Thoracic aorta (tissue), 2 donors: ENCODE data around the gene PCDHB9. TPM values are rescaled to one million over a fixed set of nuclear protein-coding genes. Genes with fewer than 3 reads are reported as not detected.
"Not testable (repeated sequence)": the region's sequence is repeated elsewhere in the genome, so short reads cannot be mapped to it uniquely, and the experiment has no call there.

ENCODE experiments used
- ATAC-seq: fragments of 150-250 bp; one replicate; pipeline ENCODE4 v1.8.0; 2017; ENCODE audit warnings: low read depth; ENCODE audit not compliant: insufficient number of reproducible peaks, low FRiP score
- DNase-seq: peaks from one replicate; pipeline ENCODE4 v3.0.0-alpha.2; 2020; ENCODE audit warnings: low spot score
- H3K27ac ChIP-seq, 2 donors: fragments of 200-600 bp; sonication (generic); 1 replicate in 1 of 2; 2 replicates in 1 of 2; pipeline ENCODE4 v1.5.1; 2016; ENCODE audit warnings: mild to moderate bottlenecking in 2 of 2, moderate library complexity in 2 of 2
- H3K27me3 ChIP-seq: fragments of 200-600 bp; sonication (generic); replicated peaks from 2 replicates; pipeline ENCODE4 v1.6.0; 2016; ENCODE audit warnings: mild to moderate bottlenecking; ENCODE audit not compliant: insufficient read depth
- H3K36me3 ChIP-seq: fragments of 200-600 bp; sonication (generic); one replicate; pipeline ENCODE4 v1.5.1; 2016
- H3K4me1 ChIP-seq, 2 donors: fragments of 200-600 bp; sonication (generic); 1 replicate in 1 of 2; 2 replicates in 1 of 2; pipeline versions ENCODE4 v1.5.1 to v1.6.0; 2016; ENCODE audit warnings: low read depth in 2 of 2, mild to moderate bottlenecking in 1 of 2; ENCODE audit not compliant: control insufficient read depth in 1 of 2
- H3K4me3 ChIP-seq: fragments of 200-600 bp; sonication (generic); 2 replicates; pipeline ENCODE4 v1.5.1; 2016; ENCODE audit warnings: mild to moderate bottlenecking
- H3K9me3 ChIP-seq: fragments of 200-600 bp; sonication (generic); 2 replicates; pipeline ENCODE4 v1.5.1; 2016
- CTCF ChIP-seq: fragments of 200-600 bp; sonication (generic); IDR thresholded peaks from one replicate; pipeline ENCODE4 v1.5.1; 2019; ENCODE audit warnings: antibody characterized with exemption
- total RNA-seq, 2 donors: library from RNA; depleted of rRNA; stranded (reverse); fragments of >200 nt; gene quantifications; one replicate each; pipeline versions ENCODE4 v1.1.0 to v1.2.3, GENCODE V29; 2016

The PCDHB9 gene
- total RNA-seq, 2 donors from 2014 or later = 4.2 to 9.6 TPM

- H3K27ac ChIP-seq = no peak overlapping the region
- no peaks in the 10 kb centered on the region for H3K4me1 ChIP-seq
- DNase-seq (no peak), ATAC-seq (no peak)
- H3K4me3 ChIP-seq = no peak overlapping the region
- TF ChIP-seq CTCF = no peak
- H3K36me3 ChIP-seq = no peaks in the 10 kb centered on the region
- H3K9me3 ChIP-seq = peaks cover 55% of the 10 kb centered on the region
- no peaks in the 10 kb centered on the region for H3K27me3 ChIP-seq
Measured at GRCh38 chr5:141155540-141156374, 31.2 kb upstream of the PCDHB9 start.

- not testable (repeated sequence) for DNase-seq, H3K27me3 ChIP-seq, H3K4me1 ChIP-seq, H3K27ac ChIP-seq, H3K4me3 ChIP-seq, ATAC-seq, H3K36me3 ChIP-seq
- H3K9me3 ChIP-seq = peaks cover 49% of the 10 kb centered on the region
Measured at GRCh38 chr5:141157356-141157755, 29.6 kb upstream of the PCDHB9 start.

- not testable (repeated sequence) for DNase-seq, H3K27me3 ChIP-seq, H3K4me1 ChIP-seq, H3K27ac ChIP-seq, ATAC-seq, H3K36me3 ChIP-seq, H3K4me3 ChIP-seq
- H3K9me3 ChIP-seq = peaks cover 49% of the 10 kb centered on the region
Measured at GRCh38 chr5:141157901-141158300, 29.1 kb upstream of the PCDHB9 start.

GRCh38 chr5:141172381-141173204, 14.4 kb upstream of the PCDHB9 start, which contains the start of gene PCDHB7:
TSS of gene PCDHB7 (plus strand) at chr5:141172644. CDS start at chr5:141172836, 192 bp downstream.
- no peaks in the 10 kb centered on the region for H3K4me1 ChIP-seq
- H3K36me3 ChIP-seq = no peaks in the 10 kb centered on the region
- peak; percentile 16 for TF ChIP-seq CTCF
- no peak for DNase-seq
- no peak within 1 kb of the TSS for H3K27ac ChIP-seq
- H3K9me3 ChIP-seq = peaks cover 39% of the 10 kb centered on the region
- peak within 1 kb of the TSS; percentile 42 for H3K4me3 ChIP-seq
- H3K27me3 ChIP-seq = no peaks in the 10 kb centered on the region
- no peak for ATAC-seq

GRCh38 chr5:141174291-141175104, 12.5 kb upstream of the PCDHB9 start:
- not testable (repeated sequence) for ATAC-seq, H3K4me3 ChIP-seq, H3K27me3 ChIP-seq, DNase-seq, H3K36me3 ChIP-seq, H3K27ac ChIP-seq, H3K4me1 ChIP-seq
- H3K9me3 ChIP-seq = peaks cover 45% of the 10 kb centered on the region

GRCh38 chr5:141175933-141176332, 11.0 kb upstream of the PCDHB9 start:
- peaks cover 48% of the 10 kb centered on the region for H3K9me3 ChIP-seq
- ATAC-seq = no peak
- no peak for TF ChIP-seq CTCF
- H3K27me3 ChIP-seq = no peaks in the 10 kb centered on the region
- no peaks in the 10 kb centered on the region for H3K4me1 ChIP-seq
- H3K4me3 ChIP-seq = no peak overlapping the region
- no peak for DNase-seq
- no peaks in the 10 kb centered on the region for H3K36me3 ChIP-seq
- H3K27ac ChIP-seq = no peak overlapping the region

- not testable (repeated sequence) for H3K36me3 ChIP-seq, H3K27ac ChIP-seq, H3K27me3 ChIP-seq, ATAC-seq, H3K4me1 ChIP-seq, DNase-seq, H3K4me3 ChIP-seq
- H3K9me3 ChIP-seq = peaks cover 51% of the 10 kb centered on the region
Measured at GRCh38 chr5:141177577-141178191, 9.3 kb upstream of the PCDHB9 start, which contains the start of gene PCDHB8. TSS of gene PCDHB8 (plus strand) at chr5:141177790. CDS start at chr5:141178035, 245 bp downstream.

GRCh38 chr5:141179371-141179770, 7.6 kb upstream of the PCDHB9 start:
- H3K27ac ChIP-seq, DNase-seq, ATAC-seq, H3K4me3 ChIP-seq, H3K36me3 ChIP-seq, H3K4me1 ChIP-seq, H3K27me3 ChIP-seq: not testable (repeated sequence)
- peaks cover 62% of the 10 kb centered on the region for H3K9me3 ChIP-seq
